GM15510 (cell line): ENCODE data around the gene SNAP47.
A peak's percentile ranks its signal among the peaks of the same experiment; 100 is the strongest.

Experiments
- POLR2A ChIP-seq: IDR thresholded peaks from 3 replicates; pipeline ENCODE4 v1.6.1; 2011; ENCODE audit warnings: borderline replicate concordance; ENCODE audit not compliant: insufficient read length; ENCODE audit errors: extremely low read depth

SNAP47 gene, protein sequence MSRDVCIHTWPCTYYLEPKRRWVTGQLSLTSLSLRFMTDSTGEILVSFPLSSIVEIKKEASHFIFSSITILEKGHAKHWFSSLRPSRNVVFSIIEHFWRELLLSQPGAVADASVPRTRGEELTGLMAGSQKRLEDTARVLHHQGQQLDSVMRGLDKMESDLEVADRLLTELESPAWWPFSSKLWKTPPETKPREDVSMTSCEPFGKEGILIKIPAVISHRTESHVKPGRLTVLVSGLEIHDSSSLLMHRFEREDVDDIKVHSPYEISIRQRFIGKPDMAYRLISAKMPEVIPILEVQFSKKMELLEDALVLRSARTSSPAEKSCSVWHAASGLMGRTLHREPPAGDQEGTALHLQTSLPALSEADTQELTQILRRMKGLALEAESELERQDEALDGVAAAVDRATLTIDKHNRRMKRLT

DNA sequence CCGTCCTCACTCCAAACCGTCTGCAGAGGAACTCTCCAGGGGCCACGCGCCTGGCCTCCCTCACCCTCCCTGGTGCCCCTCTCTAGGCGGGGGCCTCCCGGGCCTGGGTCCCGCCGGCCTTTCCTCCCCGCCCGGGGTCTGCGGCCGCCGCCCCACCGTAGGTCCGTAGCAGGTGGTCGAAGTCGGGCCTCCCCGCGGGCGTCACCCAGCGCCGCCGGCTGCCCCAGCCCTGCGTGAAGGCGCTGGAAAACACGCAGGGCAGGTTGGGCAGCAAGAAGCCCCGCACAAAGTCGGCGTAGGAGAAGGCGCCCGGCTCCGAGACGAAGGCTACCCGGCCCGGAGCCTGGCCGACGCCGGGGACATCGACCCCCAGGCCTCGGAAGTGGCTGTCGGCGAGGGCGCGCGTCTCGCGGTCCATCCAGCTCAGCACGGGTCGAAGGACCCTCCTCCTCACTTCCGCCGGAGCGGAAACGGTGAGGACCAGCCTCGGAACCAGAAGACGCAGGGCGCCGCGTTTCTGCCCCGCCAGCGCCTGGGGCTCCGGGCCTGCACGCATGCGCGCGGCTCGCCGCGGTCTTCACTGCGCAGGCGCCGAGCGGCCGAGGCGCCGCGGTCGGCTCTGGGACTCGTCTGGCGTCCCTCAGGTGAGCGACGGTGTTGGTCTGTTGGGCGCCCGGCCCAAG, at the start of gene SNAP47, which contains the start of gene JMJD4:
TSS of gene SNAP47 (plus strand) at position 580 of the 683 bp plus-strand sequence. CDS start 12,302 bp downstream, outside the sequence.
TSS of gene JMJD4 (minus strand) at position 447 of the 683 bp plus-strand sequence. CDS start at position 418, 29 bp downstream.
- TF ChIP-seq POLR2A = peak; percentile 93

DNA sequence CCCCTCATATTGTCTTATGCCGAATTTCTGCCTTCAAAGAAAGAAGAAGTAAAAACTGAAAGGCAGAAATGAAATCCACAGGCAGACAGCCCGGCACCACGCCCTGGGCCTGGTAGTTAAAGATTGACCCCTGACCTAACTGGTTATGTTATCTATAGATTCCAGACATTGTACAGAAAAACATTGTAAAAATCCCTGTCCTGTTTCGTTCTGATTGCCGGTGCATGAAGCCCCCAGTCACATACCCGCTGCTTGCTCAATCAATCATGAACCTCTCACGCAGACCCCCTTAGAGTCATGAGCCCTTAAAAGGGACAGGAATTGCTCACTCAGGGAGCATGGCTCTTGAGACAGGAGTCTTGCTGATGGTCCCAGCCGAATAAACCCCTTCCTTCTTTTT, 49.4 kb upstream of the SNAP47 start:
- TF ChIP-seq POLR2A = no peak

DNA sequence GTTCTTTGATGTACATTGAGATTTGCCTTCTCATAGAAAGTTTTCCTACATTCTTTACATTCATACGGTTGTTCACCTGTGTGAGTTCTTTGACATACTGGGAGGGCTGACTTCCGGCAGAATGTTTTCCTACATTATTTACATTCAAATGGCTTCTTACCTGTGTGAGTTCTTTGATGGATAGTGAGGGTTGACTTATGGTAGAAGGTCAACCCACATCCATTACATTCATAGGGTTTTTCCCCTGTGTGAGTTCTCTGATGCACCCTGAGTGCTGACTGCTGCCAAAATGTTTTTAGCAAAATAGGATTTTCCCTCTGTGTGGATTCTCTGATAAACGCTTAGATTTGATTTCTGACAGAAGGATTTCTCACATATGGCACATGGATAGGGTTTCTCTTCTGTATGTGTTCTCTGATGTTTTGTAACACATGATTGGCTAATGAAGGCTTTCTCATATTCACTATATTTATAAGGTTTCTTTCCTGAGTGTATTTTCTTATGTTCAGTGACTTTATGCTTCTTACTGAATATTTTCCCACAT, 37.8 kb upstream of the SNAP47 start:
- no peak for TF ChIP-seq POLR2A

DNA sequence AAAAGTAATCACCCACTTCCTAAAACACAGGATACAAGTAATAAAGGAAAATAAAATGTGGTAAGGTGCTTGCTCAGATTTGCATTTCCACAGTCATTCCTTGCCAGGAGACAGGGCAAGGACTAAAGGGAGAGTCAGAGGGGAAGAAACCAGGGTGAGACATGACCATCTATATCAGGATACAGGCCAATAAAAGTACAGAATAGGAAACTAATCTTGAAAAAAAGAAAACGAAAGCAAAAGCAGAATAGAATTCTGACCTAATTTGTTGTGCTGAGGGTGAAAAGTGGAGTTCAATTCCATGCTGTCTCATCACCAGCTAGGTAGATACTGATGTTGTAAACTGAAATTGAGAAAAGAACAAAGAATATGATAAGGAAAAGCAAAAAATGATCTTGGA, 27.4 kb upstream of the SNAP47 start:
- TF ChIP-seq POLR2A = no peak

DNA sequence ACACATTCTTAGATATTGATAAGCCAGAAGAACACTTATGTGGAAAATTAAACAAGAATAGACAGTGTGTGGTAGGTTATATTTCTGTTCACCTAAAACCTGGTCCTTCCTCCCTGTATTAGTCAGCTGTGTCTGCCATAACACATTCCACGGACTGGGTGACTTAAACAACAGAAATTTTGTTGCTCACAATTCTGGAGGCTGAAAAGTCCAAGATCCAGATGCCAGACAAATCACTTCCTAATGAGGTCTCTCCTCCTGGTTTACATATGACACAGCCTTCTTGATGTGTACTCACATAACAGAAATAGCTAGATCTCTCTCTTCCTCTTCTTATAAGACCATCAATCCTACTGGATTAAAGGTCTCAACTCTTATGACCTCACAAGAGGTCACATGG, 25.8 kb upstream of the SNAP47 start:
- no peak for TF ChIP-seq POLR2A

DNA sequence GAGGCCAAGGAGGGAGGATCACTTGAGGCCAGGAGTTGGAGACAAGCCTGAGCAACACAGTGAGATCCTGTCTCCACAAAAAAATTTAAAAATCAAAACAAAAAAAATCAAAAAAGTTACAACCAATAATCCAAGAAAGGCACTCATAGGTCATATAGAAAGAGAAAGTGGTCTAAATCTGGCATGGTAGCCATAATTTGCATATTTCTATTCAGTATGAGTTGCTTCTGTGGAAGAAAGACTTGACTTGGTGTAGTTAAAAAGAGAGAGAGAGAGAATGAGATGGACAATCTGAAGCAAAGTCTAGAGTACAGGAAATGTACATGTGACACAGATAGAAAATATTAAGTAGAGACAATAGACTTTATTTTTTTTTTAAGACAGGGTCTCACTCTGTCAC, 22.6 kb upstream of the SNAP47 start:
- no peak for TF ChIP-seq POLR2A

DNA sequence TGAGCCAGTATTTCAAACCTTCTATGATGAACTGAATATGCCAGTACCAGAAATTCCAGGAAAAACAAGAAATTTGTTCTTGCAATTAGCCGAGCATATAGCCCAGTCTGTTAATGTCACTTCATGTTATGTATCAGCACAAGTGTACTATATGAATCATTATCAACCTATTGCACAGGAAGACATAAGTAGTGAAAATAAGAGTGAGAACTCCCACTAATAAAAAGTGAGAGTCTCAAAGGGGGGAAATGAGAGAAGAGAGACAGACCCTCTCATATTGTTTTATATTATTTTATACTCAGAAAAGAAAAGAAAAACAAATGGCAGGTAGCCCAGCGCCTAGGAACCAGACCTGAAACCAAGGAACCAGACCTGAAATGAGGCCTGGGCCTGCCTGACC, 16.3 kb upstream of the SNAP47 start:
- no peak for TF ChIP-seq POLR2A

DNA sequence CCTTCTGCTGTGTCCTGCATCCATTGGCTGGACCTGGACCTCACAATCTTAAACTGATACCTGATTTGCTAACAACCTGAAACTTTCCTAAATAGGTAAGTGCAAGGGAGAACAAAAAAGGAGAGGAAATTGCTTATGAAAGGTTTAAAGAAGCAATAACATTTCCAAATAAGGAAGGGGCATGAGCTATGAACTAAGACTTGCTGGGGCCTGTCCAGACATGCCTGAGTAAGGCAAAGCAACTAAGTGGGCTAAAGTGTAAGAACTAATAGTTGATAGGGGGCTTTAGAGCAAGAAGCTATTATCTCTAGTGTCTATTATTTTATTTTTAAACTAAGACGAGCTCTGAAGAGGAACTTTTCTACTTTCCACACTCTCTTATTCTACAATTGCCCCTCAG, 11.8 kb upstream of the SNAP47 start:
- TF ChIP-seq POLR2A = no peak

DNA sequence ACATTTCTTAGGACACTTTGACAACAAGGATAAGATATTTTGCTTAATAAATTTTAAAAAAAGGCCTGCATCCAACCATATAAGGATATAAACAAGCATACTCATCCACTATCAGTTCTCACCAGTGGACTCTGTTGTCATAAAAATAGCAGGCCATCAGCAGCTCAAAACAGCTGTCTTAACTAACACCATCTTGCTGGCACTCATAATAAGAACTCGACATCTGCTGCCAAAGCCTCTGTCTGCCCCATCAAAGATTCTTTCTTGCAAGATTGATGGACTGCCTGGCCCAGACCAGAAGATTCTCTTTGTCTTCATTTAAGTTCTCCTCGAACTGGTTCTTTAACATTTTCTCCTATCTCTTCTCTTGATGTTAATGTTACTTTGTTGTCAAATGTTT, 10.2 kb upstream of the SNAP47 start:
- TF ChIP-seq POLR2A = no peak

DNA sequence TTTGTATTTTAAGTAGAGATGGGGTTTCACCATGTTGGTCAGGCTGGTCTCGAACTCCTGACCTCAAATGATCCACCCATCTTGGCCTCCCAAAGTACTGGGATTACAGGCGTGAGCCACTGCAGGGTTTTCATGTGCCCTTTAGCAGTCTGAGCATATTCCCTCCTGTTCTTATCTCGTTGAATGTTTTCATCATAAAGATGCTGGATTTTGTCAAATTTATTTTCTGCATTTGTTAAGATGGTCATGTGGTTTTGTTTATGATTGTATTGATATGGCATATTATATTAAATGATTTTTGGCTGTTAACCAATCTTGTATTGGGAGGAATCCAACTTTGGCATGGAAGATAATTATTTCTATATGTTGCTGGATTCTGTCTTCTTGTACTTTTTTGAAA, 8.9 kb upstream of the SNAP47 start:
- TF ChIP-seq POLR2A = no peak

DNA sequence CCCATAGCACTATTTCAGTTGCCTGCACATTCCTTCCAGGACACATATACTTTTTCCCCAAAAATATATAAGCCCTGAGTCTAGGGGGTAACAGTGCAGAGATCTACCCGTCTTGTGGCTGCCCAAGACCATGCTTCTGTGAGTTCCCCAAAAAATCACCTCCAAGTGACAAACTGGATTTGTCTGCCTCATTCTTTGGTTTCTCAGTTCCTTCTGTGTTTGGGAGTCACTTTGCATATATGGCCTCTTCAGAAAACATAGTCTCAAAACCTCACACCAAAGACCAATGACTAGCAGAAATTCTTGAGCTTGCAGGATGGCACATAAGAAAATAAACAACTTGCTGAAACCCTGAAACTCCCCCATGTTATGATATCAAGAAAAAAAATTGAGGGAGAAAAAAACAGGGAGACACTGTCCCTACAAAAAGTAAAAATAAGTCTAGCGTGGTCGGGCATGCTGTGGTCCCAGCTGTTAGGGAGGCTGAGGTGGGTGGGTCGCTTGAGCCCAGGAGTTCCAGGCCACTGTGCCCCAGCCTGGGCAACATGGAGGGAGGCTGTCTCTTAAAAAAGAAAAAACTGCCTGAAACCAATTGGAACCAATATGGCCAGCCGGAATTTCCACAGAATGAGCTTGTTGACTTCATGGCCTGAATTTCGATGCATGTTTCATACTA, 8.2 kb upstream of the SNAP47 start:
- TF ChIP-seq POLR2A = no peak

DNA sequence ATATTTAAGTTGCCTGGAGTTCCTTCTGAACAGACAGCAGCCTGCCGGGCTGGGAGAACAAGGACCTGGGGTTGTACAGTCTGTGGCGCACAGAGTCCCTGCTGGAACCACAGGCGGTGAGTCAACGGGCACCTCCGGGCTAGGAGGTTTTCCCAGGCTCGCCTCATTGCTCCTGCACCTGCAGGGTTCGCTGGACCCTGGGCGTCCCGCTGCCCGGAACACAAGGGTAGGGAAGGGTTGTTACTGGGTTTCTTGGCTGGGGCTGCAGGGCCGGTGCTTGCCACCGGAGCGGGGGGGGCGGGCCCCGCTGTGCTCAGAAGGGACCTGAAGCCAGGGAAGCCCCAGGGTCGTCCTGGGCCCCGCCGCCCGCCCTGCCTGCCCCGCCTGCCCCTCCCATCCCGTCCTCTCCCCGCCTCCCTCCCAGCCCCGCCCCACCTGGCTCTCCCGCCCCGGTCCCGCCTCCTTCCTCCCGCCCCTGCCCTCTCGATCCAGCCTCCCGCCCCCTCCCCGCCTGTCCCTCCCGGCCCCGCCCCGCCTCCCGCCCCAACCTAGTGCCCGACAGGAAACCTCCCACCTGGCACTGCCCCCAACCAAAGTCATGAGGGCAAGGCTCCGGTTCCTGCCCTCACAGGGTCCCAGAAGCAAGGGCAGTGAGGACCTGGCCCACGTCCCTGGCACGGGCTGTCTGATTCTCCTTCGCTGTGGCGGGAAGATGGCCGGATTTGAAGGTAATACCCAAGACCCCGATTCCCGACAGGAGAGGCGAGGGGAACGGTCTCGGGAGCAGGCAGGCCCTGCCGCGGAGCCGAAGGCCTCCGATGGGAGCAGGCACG, 7.0 kb upstream of the SNAP47 start:
- peak; percentile 17 for TF ChIP-seq POLR2A

DNA sequence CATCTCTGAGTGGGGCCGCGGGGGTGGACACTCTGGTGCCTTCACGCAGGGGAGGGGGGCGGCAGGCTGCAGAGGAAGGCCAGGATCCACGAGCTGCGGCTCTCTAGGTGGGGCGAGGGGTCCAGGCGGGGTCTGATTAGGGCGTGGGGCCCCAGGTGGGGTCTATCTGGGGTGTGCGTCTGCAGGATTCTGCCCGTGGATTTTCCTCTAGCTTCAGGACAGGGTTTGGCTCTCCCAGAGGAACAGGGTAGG, 6.4 kb upstream of the SNAP47 start:
- TF ChIP-seq POLR2A = peak; percentile 7

DNA sequence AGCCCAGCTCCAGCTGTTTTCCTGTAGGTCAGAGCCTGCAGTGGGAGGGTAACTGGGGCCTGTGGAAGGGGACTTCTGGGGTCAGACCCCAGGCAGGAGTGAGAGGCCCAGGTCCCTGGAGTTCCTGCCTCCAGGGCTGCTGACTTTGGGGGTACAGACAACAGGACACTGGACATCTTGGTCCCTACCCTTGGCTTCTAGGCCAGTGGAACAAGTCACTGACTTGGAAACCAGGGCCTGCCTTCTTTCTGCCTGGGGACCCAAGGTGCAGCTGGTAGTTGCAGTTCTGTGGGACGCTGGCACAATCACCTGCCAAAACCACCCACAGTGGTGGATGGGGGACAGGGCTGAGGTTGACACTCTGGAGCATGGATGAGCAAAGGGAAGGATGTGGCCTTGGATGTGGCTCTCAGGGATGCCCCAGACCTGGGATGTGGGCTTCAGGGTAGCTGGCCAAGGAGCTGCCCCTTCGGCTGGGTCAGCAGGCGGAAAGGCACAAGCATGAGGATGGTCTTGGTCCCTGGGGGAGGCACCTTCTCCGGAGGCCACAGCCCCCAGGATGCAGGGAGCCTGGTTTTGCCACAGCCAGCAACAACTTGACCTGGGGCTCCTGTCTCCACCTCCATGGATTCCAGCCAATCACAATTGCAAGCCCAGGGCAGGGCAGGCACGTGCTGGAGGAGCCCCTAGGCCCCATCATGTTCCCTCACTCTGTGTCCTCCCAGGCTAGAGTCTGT, 5.9 kb upstream of the SNAP47 start:
- no peak for TF ChIP-seq POLR2A

DNA sequence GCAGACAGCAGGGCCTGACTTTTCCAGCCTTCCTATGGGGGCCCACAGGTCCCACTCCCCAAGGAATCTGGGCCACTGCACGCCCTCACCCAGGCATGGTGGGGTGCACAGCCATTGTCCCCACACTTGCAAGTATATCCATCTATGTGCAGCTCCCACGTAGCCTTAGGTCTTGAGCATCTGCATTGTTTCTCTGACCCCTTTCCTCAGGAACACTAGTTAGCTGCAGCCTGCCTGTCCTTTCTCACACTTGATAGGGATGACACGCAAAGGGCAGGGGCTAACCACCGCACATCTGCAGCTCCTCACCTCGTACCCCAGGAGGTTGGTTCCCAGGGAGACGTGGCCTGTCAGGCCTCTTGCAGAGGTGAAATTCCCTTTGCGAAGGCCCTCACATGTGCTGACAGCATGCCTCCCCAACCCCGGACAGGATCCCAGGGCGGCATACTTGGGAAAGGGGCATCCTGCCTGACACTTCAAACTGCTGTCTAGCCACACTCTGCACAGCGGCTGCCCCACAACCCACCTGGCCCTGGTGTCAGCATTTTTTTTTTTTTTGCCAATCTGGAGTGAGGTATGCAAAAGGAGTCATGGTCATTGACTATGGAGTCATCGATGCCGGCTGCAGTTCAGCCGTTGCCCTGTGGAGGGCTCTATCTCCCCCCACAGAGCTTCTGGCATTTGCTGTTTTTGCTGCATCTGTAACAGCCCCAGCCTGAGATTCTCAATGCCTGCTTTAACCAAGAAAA, 5.2 kb upstream of the SNAP47 start:
- TF ChIP-seq POLR2A = no peak
